ENCODE data around the gene EMID1. TPM values are rescaled to one million over a fixed set of nuclear protein-coding genes. Genes with fewer than 3 reads are reported as not detected.

The EMID1 gene
- total RNA-seq, 1 donor from 2014 or later, result not detected

DNA sequence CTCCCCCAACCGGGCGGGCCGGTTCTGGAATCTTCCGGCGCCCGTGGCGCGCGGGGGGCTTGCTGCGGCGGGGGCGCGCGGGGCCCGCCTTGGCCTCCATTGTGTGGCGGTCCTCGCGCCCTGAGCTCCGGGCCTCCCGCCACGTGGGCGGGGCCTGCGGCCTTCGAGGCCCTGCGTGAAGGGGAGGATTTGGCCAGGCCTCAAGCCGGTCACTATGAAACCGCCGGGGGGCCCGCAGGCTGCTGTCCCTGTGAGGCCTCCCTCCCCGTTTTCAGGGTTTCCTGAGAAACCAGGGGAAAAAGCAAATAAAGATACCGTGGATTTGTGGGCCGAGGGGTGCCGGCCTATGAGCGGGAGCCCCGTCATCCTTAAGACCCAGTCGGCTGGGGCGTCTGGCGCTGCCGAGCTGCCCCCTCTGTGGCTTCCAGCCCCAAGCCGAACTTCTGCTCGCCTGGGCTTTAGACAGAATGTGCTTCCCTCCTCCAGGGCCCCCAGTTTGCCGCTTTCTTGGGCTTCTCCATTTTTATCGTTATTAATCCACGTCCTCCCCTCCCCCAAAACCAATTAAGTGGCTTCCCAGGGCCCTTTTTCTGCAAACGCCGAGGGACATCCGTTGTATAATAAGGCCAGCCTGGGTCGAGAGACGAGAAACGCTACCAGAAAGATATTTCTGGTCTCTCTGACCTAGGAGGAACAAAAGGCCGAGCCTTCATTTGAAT is 63.0 kb downstream of the EMID1 start:
- no peak for TF ChIP-seq CTCF (IDR thresholded peaks at IDR 0.05)
- DNase-seq, result no peak
- ChIA-PET CTCF (no interaction called here), POLR2A (interaction anchor here (0.6 to 1.7 kb wide), 3 partner anchors 8 to 469 kb away, joined by 3 to 6 read pairs (median 4); no protein-coding TSS in a partner anchor)
- peak overlapping the region; percentile 100 for H3K27ac Mint-ChIP-seq
- peak; percentile 25 for ATAC-seq (ENCODE audit: low read depth)
- H3K4me1 Mint-ChIP-seq, result peaks cover 64% of the 10 kb centered on the region
- no peaks in the 10 kb centered on the region for H3K27me3 Mint-ChIP-seq
- H3K4me3 Mint-ChIP-seq, result peak overlapping the region; percentile 96
- H3K9me3 Mint-ChIP-seq, result no peaks in the 10 kb centered on the region
- intact Hi-C loops (cut with micrococcal nuclease), result loop anchor here (1.0 to 10.0 kb wide), 8 partner anchors 101 to 1354 kb away; partner anchors contain the start of genes AP1B1, CHEK2, HSCB and KREMEN1
- H3K36me3 Mint-ChIP-seq (ENCODE audit: low read depth), result peaks cover 59% of the 10 kb centered on the region

GRCh38 chr22:29269230-29269604 is 63.5 kb downstream of the EMID1 start:
- H3K9me3 Mint-ChIP-seq, result no peaks in the 10 kb centered on the region
- H3K36me3 Mint-ChIP-seq (ENCODE audit: low read depth), result peaks cover 64% of the 10 kb centered on the region
- intact Hi-C loops (cut with micrococcal nuclease), result loop anchor here (5.0 to 10.0 kb wide), 5 partner anchors 197 to 1354 kb away; partner anchors contain the start of genes CHEK2, HSCB, KREMEN1 and PITPNB
- ATAC-seq (ENCODE audit: low read depth), result no peak
- POLR2A ChIA-PET, result interaction anchor here (1.7 kb wide), 1 partner anchor 116 kb away, joined by 6 read pairs; no protein-coding TSS in a partner anchor
- H3K4me3 Mint-ChIP-seq, result peak overlapping the region; percentile 96
- no peak for TF ChIP-seq CTCF (IDR thresholded peaks at IDR 0.05)
- no peak for DNase-seq
- CTCF ChIA-PET, result no interaction called here
- H3K27ac Mint-ChIP-seq, result peak overlapping the region; percentile 100
- peaks cover 69% of the 10 kb centered on the region for H3K4me1 Mint-ChIP-seq
- no peaks in the 10 kb centered on the region for H3K27me3 Mint-ChIP-seq

- no peak for TF ChIP-seq CTCF (IDR thresholded peaks at IDR 0.05)
- DNase-seq (no peak), ATAC-seq (ENCODE audit: low read depth) (no peak)
- ChIA-PET POLR2A (interaction anchor here (0.7 to 1.1 kb wide), 3 partner anchors 42 to 1700 kb away, joined by 3 read pairs; no protein-coding TSS in a partner anchor), CTCF (no interaction called here)
- H3K4me3 Mint-ChIP-seq, result peak overlapping the region; percentile 96
- H3K27ac Mint-ChIP-seq, result peak overlapping the region; percentile 100
- no peaks in the 10 kb centered on the region for H3K27me3 Mint-ChIP-seq
- intact Hi-C loops (cut with micrococcal nuclease), result loop anchor here (2.0 to 10.0 kb wide), 6 partner anchors 19 to 1355 kb away; partner anchors contain the start of genes CHEK2, HSCB, KREMEN1 and PITPNB
- H3K4me1 Mint-ChIP-seq, result peaks cover 74% of the 10 kb centered on the region
- no peaks in the 10 kb centered on the region for H3K9me3 Mint-ChIP-seq
- peaks cover 66% of the 10 kb centered on the region for H3K36me3 Mint-ChIP-seq (ENCODE audit: low read depth)
Observed at GRCh38 chr22:29269731-29270474, 64.2 kb downstream of the EMID1 start.

DNA sequence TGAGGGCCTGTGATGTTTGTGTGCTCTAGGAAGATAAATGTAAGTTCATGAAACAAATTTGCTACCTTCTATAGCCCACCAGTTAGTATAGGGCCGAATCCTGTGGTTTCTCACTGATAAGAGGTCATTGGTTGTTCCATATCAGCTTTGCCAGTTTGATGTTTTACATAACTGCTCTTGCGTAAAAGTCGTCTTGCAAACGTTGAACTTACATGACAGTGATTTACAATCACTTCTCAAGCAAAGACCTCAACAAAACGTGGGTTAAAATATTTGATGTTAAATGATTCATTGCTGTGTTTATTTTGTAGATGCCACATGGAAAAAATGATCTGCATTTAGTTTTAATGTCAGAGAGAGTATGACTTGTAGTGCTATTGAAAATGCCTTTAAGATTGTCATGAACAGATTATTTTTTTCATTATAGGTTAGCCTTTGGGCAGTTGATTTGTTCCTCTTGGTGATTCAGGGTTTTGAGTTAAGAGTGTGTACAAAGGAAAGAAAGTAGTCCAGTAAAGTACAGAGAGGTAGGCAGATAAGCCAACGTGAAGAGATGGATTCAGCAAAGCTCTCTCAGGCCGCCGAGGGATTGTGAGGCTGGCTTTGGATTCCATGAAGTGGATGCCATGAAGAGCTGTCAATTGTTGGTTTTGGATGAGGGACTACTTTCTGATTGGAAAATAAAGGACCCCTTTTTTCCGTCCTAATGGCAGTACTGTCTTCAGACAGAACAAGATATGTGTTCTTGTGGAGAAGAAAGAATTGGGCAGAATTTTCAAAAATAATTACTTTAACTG is 65.0 kb downstream of the EMID1 start:
- POLR2A ChIA-PET, result interaction anchor here (0.7 to 1.1 kb wide), 3 partner anchors 41 to 1699 kb away, joined by 3 read pairs; no protein-coding TSS in a partner anchor
- peaks cover 74% of the 10 kb centered on the region for H3K36me3 Mint-ChIP-seq (ENCODE audit: low read depth)

More for the DNA sequence above, 65.0 kb downstream of the EMID1 start:
- DNase-seq (no peak), ATAC-seq (ENCODE audit: low read depth) (no peak)
- Mint-ChIP-seq H3K9me3 (no peaks in the 10 kb centered on the region), H3K4me1 (peaks cover 81% of the 10 kb centered on the region), H3K27me3 (no peaks in the 10 kb centered on the region), H3K4me3 (peak overlapping the region; percentile 96), H3K27ac (peak overlapping the region; percentile 13)
- intact Hi-C loops (cut with micrococcal nuclease), result loop anchor here (2.0 kb wide), 1 partner anchor 18 kb away; no protein-coding TSS in a partner anchor
- CTCF ChIA-PET, result no interaction called here
- TF ChIP-seq CTCF (IDR thresholded peaks at IDR 0.05), result no peak

Measured in activated B cell treated with CpG ODN at 0.5 μM for 24 hours (primary cell).